GM04503 (cell line): ENCODE data around the gene TYMP.

Source experiments
- DNase-seq: peaks from one replicate; pipeline ENCODE4 v3.0.0-alpha.2; 2012; ENCODE audit warnings: low read depth

Gene TYMP

DNA sequence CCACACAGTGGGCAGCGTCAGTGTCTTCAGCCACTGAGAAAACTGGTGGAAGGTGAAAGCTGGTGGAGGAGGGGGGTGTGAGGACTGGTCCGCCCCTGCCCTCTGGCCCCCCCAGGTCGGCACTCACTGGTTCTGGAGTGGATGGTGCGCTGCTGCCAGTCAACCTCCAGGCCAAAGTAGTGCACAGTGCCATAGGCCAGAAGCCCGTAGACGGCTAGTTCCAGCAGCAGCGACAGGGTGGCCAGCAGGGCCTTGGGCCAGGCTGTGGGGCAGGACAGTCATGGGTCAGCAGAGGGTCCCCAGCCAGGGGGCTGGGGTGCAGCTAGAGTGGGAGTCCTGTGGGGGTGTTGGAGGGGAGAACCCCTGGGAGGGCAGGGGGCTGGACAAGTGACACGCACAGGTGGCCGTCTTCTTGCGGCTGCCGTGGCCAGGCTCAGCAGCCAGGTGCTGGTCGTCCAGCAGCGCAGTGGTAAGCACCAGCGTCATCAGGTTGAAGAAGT, 24.5 kb downstream of the TYMP start:
- no peak for DNase-seq

GRCh38 chr22:50504369-50505211, 25.2 kb downstream of the TYMP start:
- DNase-seq: no peak

DNA sequence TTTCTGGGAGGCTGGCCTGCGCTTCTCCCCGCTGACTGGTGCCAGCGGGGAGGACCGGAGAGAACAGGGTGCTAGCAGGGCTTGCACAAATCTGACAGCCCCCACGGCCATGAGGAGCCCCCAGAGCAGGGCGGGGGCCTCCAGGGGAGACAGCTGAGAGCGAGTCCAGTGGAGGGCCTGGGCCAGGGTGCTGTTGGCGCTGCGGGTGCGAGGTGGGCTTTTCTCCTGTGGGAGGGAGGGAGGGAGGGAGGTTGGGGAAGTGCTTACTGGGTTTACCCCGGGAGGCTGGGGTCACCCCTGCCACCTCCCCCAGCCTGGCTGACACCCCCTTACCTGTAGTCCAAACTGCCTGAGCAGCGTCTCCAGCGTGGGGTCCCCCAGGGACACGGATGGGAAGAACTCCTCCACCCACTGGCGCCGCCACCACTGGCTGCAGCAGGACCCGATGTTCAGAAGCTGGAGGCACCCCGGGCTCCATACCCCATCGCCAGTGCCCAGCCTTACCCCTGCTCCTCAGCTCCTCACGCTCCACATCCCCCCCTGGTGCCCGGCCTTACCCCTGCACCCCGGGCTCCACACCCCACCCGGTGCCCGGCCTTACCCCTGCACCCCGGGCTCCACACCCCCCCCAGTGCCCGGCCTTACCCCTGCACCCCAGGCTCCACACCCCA, 26.2 kb downstream of the TYMP start:
- no peak for DNase-seq

DNA sequence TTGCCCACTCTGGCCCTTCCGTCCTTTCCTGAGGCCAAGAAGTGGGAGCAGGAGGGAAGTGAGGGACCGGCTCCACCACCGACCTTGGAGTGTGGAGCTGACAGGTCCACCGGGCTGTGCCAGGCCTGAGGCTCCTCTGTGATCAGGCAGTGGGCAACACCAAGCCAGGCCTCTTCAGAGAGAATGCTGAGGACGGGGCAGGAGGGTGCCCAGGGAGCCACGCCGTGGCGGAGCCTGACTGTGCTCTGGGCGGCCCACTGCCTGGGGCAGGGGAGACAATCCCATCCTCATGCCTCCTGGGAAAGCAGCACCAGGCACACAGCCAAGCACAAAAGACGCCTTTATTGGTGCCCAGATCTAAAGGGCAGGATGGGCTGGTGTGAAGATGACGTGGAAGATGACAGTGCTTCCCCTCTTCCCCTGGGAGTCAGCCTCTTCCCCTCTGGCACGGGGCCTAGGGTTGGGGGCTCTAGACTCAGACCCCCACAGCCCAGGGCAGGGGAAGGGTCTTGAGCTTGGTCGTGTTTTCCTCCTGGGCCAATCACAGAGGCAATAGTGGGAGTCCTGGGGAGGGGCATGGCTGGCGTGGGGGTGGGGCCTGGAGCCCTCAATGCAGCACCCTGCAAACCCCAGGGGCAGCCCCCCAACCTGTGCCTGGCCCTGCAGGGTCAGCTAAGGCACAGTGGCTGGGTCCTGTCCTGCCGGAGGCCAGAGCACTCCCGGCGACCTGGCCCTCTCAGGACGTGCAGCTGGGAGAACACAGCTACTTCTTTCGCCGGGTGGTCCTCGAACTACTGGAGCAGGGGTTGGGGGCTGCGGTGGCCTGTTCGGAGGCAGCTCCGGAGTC, 27.0 kb downstream of the TYMP start:
- no peak for DNase-seq

GRCh38 chr22:50502096-50502495, 27.7 kb downstream of the TYMP start:
- no peak for DNase-seq

GRCh38 chr22:50500452-50500851, 29.4 kb downstream of the TYMP start:
- DNase-seq: no peak

- DNase-seq: no peak
These were observed 31.4 kb downstream of the TYMP start for GRCh38 chr22:50498322-50498890.

- DNase-seq: no peak
These were observed 32.7 kb downstream of the TYMP start for GRCh38 chr22:50497093-50497492.

- no peak for DNase-seq
These were observed 39.1 kb downstream of the TYMP start for GRCh38 chr22:50490531-50491308.

DNA sequence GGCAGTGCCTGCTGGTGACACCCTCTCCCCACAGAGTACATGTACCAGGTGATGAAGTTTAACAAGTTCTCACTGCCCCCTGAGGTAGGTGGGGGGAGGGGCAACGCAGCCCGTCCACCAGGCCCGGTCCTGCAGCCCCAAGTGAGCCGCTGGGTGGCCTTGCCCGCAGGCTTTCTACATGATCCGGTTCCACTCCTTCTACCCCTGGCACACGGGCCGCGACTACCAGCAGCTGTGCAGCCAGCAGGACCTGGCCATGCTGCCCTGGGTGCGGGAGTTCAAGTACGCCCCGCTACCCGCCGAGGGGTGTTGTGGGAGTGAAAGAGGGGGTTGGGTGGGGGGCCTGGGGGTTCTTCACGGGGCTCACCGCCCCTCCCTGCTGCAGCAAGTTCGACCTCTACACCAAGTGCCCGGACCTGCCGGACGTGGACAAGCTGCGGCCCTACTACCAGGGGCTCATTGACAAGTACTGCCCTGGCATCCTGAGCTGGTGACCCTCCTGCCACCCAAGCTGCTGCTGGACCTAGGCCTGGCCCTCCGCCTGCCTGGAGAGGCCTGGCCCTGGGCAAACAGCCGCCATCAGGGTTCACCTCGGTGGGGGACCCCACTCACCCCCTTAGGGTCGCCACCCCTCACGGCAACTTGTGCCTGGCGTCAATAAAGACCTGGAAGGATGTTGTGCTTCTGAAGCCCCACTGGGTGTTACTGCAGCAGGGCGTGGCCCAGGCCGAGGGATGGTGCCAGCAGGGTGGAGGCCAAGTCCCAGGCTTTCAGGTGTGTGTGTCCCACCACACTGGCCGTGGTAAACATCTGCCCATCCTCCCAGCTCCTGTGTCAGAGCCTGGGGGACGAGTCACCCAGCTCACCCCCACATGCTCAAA, 40.2 kb downstream of the TYMP start:
- DNase-seq: no peak

DNA sequence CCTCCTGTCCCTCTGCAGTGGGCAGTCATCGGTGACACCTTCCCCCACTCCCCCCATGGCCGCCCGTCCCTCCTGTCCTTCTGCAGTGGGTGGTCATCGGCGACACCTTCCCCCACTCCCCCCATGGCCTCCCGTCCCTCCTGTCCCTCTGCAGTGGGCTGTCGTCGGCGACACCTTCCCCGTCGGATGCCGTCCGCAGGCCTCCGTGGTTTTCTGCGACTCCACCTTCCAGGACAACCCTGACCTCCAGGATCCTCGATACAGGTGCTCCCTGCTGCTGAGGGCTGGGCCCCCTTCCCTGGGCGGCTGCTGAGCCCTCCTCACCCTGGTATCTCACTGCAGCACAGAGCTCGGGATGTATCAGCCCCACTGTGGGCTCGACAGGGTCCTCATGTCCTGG, 40.9 kb downstream of the TYMP start:
- DNase-seq: no peak

GRCh38 chr22:50488006-50488677, 41.7 kb downstream of the TYMP start:
- no peak for DNase-seq

GRCh38 chr22:50487290-50488005, 42.4 kb downstream of the TYMP start:
- DNase-seq: no peak

DNA sequence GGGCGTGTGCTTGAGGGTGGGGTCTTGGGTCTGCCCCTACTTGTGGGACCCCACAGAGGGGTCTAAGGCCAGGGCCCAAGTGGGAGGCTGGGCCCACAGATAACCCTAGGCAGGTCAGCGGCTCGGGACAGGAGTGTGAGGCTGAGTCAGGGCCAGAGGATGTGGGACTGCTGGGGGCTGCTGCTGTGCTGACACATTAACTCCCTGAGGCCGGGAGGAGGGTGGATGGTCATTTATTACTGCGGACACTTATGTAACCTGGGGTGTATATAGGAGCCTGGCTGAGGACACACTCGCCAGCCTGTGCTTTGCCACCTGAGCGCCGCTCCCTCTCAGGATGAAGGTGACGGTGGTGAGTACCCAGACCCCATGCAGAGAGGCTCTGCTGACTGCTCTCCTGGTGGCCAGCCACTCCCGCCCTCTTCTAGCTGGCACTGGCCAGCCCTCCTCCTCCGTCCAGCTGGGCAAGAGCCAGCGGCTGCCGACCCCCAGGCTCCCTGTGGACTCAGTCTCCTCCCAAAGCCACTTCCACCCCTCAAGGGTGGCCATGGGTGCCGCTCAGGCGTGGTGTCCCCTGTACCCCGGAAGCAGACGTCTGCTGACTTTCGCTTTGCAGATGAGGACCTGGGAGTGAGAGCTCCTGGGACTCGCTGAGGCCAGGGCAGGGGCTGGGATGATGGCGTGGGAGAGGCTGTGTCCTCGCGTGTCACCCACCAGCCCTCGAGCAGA, 43.1 kb downstream of the TYMP start, which contains the start of gene MIOX:
Gene MIOX, plus strand, starts transcription at position 299 of the 729 bp plus-strand sequence. Its CDS starts 39 bp downstream, at position 338.
- DNase-seq: no peak

DNA sequence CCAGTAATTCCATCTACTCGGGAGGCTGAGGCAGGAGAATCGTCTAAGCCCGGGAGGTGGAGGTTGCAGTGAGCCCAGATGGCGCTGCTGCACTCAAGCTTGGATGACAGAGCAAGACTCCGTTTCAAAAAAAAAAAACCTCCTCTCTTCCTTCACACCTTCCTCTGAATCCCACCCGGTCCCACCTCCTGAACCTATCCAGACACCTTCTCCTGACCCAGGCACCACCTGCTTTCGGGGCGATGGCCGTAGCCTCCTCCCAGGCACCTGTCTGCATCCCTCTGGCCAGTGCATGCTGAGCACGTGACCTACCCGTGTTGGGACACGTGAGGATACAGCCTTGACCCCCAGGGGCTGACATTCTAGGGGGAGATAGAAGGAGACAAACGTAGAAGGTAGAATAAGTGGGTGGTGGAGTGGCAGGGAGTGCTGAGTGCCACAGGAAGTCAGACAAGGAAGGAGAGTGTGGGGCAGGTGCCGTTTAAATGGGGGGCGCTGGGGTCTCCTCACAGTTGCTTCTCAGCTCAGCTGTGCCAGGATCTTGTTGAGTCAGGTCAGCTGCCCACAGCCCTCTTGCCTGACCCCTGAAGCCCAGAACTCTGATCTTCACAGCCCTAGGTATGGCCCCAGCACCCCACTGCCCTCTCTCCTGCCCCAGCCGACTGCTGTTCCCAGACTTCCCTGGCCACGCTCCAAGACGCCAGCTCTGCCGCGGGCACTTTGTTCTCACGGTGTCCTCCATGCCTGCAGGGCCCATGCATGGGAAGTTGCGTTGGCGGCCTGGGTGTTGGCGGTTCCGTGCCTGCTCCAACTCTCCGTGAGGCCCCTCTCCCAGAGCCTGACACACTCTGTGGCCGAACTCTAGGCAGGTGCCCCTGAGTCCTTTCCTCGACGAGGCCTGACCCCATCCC, 44.3 kb downstream of the TYMP start:
- DNase-seq: no peak

DNA sequence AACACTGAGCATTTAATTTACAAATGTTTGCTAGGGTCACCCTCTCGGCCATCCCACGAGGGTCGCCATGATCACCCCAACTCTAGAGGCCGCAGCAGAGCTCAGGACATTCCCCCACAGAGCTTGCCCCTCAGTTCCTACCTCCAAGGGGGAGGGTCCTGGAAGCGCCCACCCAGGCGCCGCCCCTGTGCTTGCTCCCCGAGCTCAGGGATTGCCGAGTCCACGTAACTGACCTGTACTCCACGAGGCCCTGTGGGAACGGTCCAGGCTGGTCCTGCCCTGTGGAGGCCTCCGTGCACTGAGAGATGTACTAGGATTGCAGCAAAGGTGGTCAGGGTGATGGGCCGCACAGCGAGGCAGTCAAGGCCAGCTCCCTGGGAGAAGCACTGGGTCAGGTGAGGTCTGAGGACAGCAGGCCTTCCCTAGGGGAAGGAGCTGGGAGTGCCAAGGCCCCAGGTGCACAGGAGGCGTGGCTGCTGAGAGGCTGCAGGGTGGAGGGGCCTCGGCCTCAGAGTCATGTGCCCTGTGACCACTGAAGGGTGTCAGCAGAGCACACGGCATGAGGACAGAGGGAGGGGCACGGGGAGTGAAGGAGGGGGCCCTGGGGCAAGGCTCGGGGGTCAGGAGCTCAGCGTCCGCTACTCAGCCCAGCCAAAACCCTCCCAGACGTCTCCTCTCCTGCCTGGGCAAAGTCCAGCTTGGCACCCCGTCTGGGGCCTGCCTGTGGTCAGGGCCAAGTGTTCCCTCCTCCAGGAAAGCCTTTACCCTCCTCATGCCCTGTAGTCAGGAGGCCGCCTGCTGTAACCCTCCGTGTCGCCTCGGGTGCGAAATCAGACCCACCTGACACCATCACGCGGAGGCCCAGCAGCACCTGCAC, 45.6 kb downstream of the TYMP start:
- no peak for DNase-seq
